CD8-positive, alpha-beta memory T cell (primary cell): Measurements from ENCODE around the gene GRK1. TPM values are rescaled to one million over a fixed set of nuclear protein-coding genes. Genes with fewer than 3 reads are reported as not detected.
"Not testable (repeated sequence)": the region's sequence is repeated elsewhere in the genome, so short reads cannot be mapped to it uniquely, and the experiment has no call there.

Experiments
- CTCF ChIA-PET: fragments of 350-600 bp; sonication (Branson Sonifier 250); formaldehyde crosslinking; loops from one replicate; lab custom pipeline; 2021; ENCODE audit warnings: antibody characterized with exemption; lab: Charles Lee
- POLR2A ChIA-PET: fragments of 350-600 bp; sonication (Branson Sonifier 250); formaldehyde crosslinking; loops from one replicate; lab custom pipeline; 2021; ENCODE audit warnings: antibody characterized with exemption; lab: Charles Lee
- DNase-seq, 5 donors: peaks; one replicate each; pipeline versions ENCODE4 v3.0.0 to v3.0.0-alpha.2; 2020 to 2022; ENCODE audit warnings: mixed read lengths in 1 of 5
- H3K27ac ChIP-seq: one replicate; pipeline ENCODE4 v1.7.0; 2013; ENCODE audit warnings: low read depth, mild to moderate bottlenecking, low read length, moderate library complexity
- H3K27me3 ChIP-seq: 2 replicates; pipeline ENCODE4 v1.7.0; 2013; ENCODE audit warnings: low read length, mild to moderate bottlenecking; ENCODE audit not compliant: insufficient read depth, poor library complexity, severe bottlenecking
- H3K36me3 ChIP-seq: 2 replicates; pipeline ENCODE4 v1.7.0; 2013; ENCODE audit warnings: mild to moderate bottlenecking, low read length, moderate library complexity; ENCODE audit not compliant: insufficient read depth
- H3K4me1 ChIP-seq: 2 replicates; pipeline ENCODE4 v1.7.0; 2013; ENCODE audit warnings: mild to moderate bottlenecking, low read length, moderate library complexity; ENCODE audit not compliant: insufficient read depth
- H3K4me3 ChIP-seq: 2 replicates; pipeline ENCODE4 v1.7.0; 2013; ENCODE audit warnings: mild to moderate bottlenecking, low read length
- H3K9me3 ChIP-seq: 2 replicates; pipeline ENCODE4 v1.7.0; 2013; ENCODE audit warnings: mild to moderate bottlenecking, low read length
- H3K27ac Mint-ChIP-seq, 8 donors: one replicate each; pipeline ENCODE4 v1.8.0; 2020 to 2021; ENCODE audit warnings: mixed read lengths in 8 of 8, mild to moderate bottlenecking in 6 of 8, inconsistent platforms in 3 of 8, moderate library complexity in 3 of 8
- H3K27me3 Mint-ChIP-seq, 2 donors: one replicate each; pipeline ENCODE4 v1.8.0; 2020 to 2021; ENCODE audit warnings: mixed read lengths in 2 of 2, mild to moderate bottlenecking in 1 of 2, moderate library complexity in 1 of 2
- H3K36me3 Mint-ChIP-seq, 3 donors: one replicate each; pipeline ENCODE4 v1.8.0; 2020 to 2021; ENCODE audit warnings: mixed read lengths in 3 of 3, inconsistent platforms in 1 of 3, mild to moderate bottlenecking in 1 of 3
- H3K4me1 Mint-ChIP-seq, 3 donors: one replicate each; pipeline ENCODE4 v1.8.0; 2020 to 2021; ENCODE audit warnings: mixed read lengths in 3 of 3, inconsistent platforms in 1 of 3, mild to moderate bottlenecking in 1 of 3
- H3K4me3 Mint-ChIP-seq, 7 donors: one replicate each; pipeline ENCODE4 v1.8.0; 2020 to 2021; ENCODE audit warnings: mixed read lengths in 7 of 7, mild to moderate bottlenecking in 6 of 7, moderate library complexity in 4 of 7, inconsistent platforms in 2 of 7
- H3K9me3 Mint-ChIP-seq, 5 donors: one replicate each; pipeline ENCODE4 v1.8.0; 2020 to 2022; ENCODE audit warnings: mixed read lengths in 5 of 5, mild to moderate bottlenecking in 3 of 5, moderate library complexity in 2 of 5, inconsistent platforms in 1 of 5
- polyA plus RNA-seq: library from polyadenylated mRNA; unstranded; fragments of 300-500 nt; fragmentation: Illumina TruSeq; gene quantifications from one replicate; pipeline ENCODE4 v1.2.3, GENCODE V29; 2021
- total RNA-seq, 2 experiments: library from RNA; stranded (reverse); gene quantifications; one replicate each; pipeline ENCODE4 v1.2.3, GENCODE V29; 2021

Gene GRK1
- total and polyA plus RNA-seq, 3 experiments from 2014 or later, result not detected

DNA sequence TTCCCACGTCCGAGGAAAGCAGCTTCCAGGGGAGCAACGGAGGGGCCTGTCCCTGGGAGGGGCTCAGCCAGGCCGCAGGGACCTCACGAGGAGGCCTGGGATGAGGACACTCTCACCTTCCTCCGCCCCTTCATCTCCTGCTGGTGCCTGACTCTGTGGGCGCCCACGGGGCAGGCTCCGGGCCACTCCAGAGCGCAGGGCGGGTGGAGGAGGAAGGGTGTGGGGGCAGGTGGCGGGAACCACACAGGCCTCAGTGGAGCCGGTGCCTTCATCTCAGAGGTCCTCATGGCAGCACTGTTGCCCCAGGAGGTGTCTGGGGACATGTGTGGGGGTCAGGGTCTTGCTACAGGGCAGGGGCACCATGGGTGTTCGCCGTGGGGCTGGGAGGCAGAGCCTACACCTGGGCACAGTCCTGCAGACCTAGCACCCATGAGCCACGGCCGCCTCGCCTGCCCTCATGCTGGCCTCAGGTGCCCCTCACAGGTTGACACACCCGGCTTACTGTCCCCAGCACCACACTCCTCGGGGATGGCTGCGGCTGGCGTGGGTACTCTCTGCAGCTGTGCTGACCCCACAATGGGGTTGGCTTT, 81.9 kb downstream of the GRK1 start:
- peak in 1 of 5 donors; percentile 45 for DNase-seq
- H3K27me3 ChIP-seq, result no peaks in the 10 kb centered on the region
- ChIA-PET CTCF (no interaction called here), POLR2A (no interaction called here)
- H3K4me1 Mint-ChIP-seq, result peaks cover 0 to 4% (median 0%) of the 10 kb centered on the region in 3 donors
- H3K36me3 Mint-ChIP-seq, result no peaks in the 10 kb centered on the region
- no peaks in the 10 kb centered on the region for H3K36me3 ChIP-seq
- peaks cover 0 to 4% of the 10 kb centered on the region in 2 donors for H3K27me3 Mint-ChIP-seq
- no peak overlapping the region for H3K4me3 Mint-ChIP-seq
- H3K4me3 ChIP-seq, result no peak overlapping the region
- no peaks in the 10 kb centered on the region for H3K9me3 ChIP-seq
- no peak overlapping the region for H3K27ac ChIP-seq
- peaks cover 0 to 4% (median 0%) of the 10 kb centered on the region in 5 donors for H3K9me3 Mint-ChIP-seq
- H3K4me1 ChIP-seq, result no peaks in the 10 kb centered on the region
- no peak overlapping the region for H3K27ac Mint-ChIP-seq

DNA sequence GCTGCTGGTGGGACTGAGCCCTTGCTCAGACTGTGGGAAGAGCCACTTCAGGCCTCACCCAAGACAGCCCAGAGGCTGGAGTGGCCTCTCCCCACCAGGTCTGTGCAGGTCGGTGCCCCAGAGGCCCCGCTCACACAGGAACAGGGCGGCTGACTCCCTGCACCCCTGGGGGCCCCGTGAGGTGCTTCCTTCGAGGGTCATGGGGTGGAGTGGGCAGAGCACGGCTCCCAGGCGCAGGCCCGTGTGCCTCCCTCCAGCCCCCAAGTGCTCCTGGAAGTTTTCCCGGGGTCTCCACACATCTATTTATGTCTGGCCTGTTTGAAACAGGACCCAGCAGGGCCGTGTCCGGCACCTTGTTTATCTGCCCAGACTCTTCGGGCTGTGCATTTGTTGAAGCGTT, 82.5 kb downstream of the GRK1 start:
- Histone ChIP-seq H3K27ac (no peak overlapping the region), H3K9me3 (no peaks in the 10 kb centered on the region), H3K36me3 (no peaks in the 10 kb centered on the region), H3K4me1 (no peaks in the 10 kb centered on the region), H3K27me3 (no peaks in the 10 kb centered on the region), H3K4me3 (no peak overlapping the region)
- POLR2A ChIA-PET, result no interaction called here
- CTCF ChIA-PET, result no interaction called here
- H3K9me3 Mint-ChIP-seq, result peaks cover 0 to 4% (median 0%) of the 10 kb centered on the region in 5 donors
- no peak overlapping the region for H3K4me3 Mint-ChIP-seq
- peaks cover 0 to 4% of the 10 kb centered on the region in 2 donors for H3K27me3 Mint-ChIP-seq
- peaks cover 0 to 4% (median 0%) of the 10 kb centered on the region in 3 donors for H3K4me1 Mint-ChIP-seq
- DNase-seq, result no peak
- no peak overlapping the region for H3K27ac Mint-ChIP-seq
- no peaks in the 10 kb centered on the region for H3K36me3 Mint-ChIP-seq

DNA sequence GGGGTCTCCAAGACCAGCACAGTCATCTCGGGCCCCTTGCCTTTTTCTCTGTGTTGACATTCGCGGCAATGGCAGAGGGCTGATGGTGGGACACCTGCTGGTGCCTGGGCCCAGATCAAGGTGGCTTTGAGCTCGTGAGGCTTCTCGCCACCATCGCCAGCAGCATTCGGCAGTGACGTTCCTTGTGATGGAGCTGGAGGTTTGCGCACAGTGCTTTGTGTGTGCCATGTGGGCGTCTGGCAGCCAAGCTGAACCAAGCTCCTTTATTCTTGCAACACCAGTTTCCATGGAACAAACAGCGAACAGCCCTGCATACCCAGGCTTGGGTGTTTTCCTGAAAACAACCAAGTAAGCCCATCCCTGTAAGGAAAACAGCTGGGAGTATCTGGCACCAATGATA, 82.9 kb downstream of the GRK1 start:
- no peak for DNase-seq
- Mint-ChIP-seq H3K4me1 (peaks cover 0 to under 1% (median 0%) of the 10 kb centered on the region in 3 donors), H3K27ac (no peak overlapping the region), H3K27me3 (peaks cover 0 to 3% of the 10 kb centered on the region in 2 donors), H3K9me3 (peaks cover 0 to 4% (median 0%) of the 10 kb centered on the region in 5 donors), H3K4me3 (no peak overlapping the region), H3K36me3 (no peaks in the 10 kb centered on the region)
- Histone ChIP-seq H3K27ac (no peak overlapping the region), H3K4me1 (no peaks in the 10 kb centered on the region), H3K27me3 (no peaks in the 10 kb centered on the region), H3K36me3 (no peaks in the 10 kb centered on the region), H3K4me3 (no peak overlapping the region), H3K9me3 (no peaks in the 10 kb centered on the region)
- ChIA-PET CTCF (no interaction called here), POLR2A (no interaction called here)

DNA sequence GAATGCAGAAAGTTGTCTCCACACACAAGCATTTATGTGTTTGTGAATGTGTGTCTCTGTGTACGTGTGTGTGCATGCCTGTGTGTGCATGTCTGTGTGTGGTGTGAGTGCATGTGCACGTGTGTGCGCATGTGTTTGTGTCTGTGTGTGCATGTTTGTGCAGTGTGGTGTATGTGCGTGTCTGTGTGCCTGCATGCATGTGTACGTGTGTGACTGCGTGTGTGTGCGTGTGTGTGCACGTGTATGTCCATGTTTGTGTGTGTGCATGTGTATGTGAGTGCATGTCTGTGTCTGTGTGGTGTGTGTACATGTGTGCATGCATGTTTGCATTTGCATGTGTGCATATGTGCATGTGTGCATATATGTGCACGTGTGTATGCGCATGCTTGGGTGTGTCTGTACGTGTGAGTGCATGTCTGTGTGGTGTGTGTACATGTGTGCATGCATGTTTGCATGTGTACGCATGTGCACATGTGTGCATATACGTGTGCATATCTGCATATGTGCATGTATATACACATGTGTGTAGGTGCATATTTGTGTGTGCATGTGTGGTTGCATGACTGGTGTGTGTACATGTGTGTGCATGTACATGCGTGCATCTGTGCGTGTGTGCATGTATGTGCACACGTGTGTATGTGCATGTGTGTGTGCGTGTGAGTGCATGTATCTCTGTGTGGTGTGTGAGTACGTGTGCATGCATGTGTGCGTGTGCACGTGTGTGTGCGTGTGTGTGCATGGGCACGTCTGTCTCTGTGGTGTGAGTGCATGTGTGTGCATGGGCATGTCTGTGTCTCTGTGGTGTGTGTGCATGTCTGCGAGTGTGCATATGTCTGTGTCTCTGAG, 83.8 kb downstream of the GRK1 start:
- DNase-seq, result no peak
- H3K27me3 ChIP-seq, result no peaks in the 10 kb centered on the region
- Mint-ChIP-seq H3K36me3 (no peaks in the 10 kb centered on the region), H3K27me3 (peaks cover 0 to 5% of the 10 kb centered on the region in 2 donors), H3K9me3 (peaks cover 0 to 4% (median 0%) of the 10 kb centered on the region in 5 donors), H3K4me3 (peak overlapping the region in 1 of 7 donors; percentile 14), H3K4me1 (no peaks in the 10 kb centered on the region), H3K27ac (peak overlapping the region in 3 of 8 donors; percentile 44 to 72 (median 67))
- H3K27ac ChIP-seq, result no peak overlapping the region
- ChIA-PET POLR2A (no interaction called here), CTCF (no interaction called here)
- no peak overlapping the region for H3K4me3 ChIP-seq
- H3K4me1 ChIP-seq, result no peaks in the 10 kb centered on the region
- no peaks in the 10 kb centered on the region for H3K9me3 ChIP-seq
- no peaks in the 10 kb centered on the region for H3K36me3 ChIP-seq

DNA sequence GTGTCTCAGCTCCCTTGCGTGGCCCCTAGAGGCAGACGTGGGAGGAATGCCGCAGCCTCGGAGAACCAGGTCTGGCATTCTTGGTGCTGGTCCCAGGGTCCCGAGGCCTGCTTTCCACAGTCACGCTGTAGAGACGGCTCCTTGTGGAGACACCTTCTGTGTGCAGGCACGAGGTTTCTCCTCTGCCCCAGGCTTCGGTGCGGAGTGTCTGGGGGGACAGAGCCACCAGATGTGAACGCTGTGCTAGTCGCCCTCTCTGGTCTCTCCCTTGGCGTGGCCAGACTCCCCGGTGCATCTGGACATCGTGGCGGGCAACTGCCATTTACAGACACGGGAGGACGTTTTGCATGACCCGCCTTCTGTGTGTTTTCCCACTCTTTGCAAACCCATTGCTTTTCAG, 84.5 kb downstream of the GRK1 start:
- H3K4me3 ChIP-seq, result no peak overlapping the region
- H3K4me1 ChIP-seq, result no peaks in the 10 kb centered on the region
- H3K9me3 ChIP-seq, result no peaks in the 10 kb centered on the region
- no peaks in the 10 kb centered on the region for H3K27me3 ChIP-seq
- Mint-ChIP-seq H3K27me3 (peaks cover 0 to 9% of the 10 kb centered on the region in 2 donors), H3K27ac (peak overlapping the region in 2 of 8 donors; percentile 67 to 72), H3K36me3 (no peaks in the 10 kb centered on the region), H3K4me3 (no peak overlapping the region), H3K4me1 (no peaks in the 10 kb centered on the region), H3K9me3 (peaks cover 0 to 4% (median 0%) of the 10 kb centered on the region in 5 donors)
- ChIA-PET CTCF (no interaction called here), POLR2A (no interaction called here)
- H3K27ac ChIP-seq, result no peak overlapping the region
- no peaks in the 10 kb centered on the region for H3K36me3 ChIP-seq
- DNase-seq, result peak in 1 of 5 donors; percentile 33

GRCh38 chr13:113752211-113752986, 85.4 kb downstream of the GRK1 start:
- H3K27me3 ChIP-seq, H3K27ac ChIP-seq, H3K4me1 ChIP-seq, H3K4me3 Mint-ChIP-seq, H3K4me3 ChIP-seq, H3K27ac Mint-ChIP-seq, H3K9me3 ChIP-seq, POLR2A ChIA-PET, H3K4me1 Mint-ChIP-seq, H3K36me3 Mint-ChIP-seq, CTCF ChIA-PET, H3K36me3 ChIP-seq, H3K9me3 Mint-ChIP-seq: not testable (repeated sequence)
- DNase-seq, result peak in 1 of 5 donors; percentile 43
- H3K27me3 Mint-ChIP-seq, result peaks cover 7 to 14% of the 10 kb centered on the region in 2 donors

DNA sequence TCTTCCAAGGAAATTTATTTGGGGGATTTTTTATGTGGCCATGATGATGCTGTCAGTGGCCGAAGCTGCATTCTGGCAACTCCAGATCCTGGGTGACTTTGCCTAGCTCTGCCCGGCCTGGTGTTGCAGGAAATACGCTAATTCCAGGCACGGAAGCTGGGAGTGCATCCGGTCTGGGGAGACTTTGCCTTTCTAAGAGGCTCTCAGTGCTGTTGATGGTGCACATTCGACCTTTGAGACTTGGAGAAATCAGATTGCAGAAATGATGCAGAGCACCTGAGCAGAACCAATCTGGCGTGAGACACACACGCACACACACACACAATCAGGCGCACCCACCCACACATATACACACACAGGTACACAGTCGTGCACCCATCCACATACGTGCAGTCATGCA, 86.2 kb downstream of the GRK1 start:
- CTCF ChIA-PET, result no interaction called here
- DNase-seq, result no peak
- Mint-ChIP-seq H3K4me1 (peaks cover 0 to 2% (median 0%) of the 10 kb centered on the region in 3 donors), H3K4me3 (peak overlapping the region in 1 of 7 donors; percentile 27), H3K36me3 (no peaks in the 10 kb centered on the region), H3K9me3 (peaks cover 0 to 4% (median 0%) of the 10 kb centered on the region in 5 donors), H3K27me3 (peaks cover 9 to 21% of the 10 kb centered on the region in 2 donors), H3K27ac (no peak overlapping the region)
- Histone ChIP-seq H3K4me3 (no peak overlapping the region), H3K4me1 (no peaks in the 10 kb centered on the region), H3K36me3 (no peaks in the 10 kb centered on the region), H3K27me3 (peaks cover 1% of the 10 kb centered on the region), H3K27ac (no peak overlapping the region), H3K9me3 (no peaks in the 10 kb centered on the region)
- POLR2A ChIA-PET, result no interaction called here

DNA sequence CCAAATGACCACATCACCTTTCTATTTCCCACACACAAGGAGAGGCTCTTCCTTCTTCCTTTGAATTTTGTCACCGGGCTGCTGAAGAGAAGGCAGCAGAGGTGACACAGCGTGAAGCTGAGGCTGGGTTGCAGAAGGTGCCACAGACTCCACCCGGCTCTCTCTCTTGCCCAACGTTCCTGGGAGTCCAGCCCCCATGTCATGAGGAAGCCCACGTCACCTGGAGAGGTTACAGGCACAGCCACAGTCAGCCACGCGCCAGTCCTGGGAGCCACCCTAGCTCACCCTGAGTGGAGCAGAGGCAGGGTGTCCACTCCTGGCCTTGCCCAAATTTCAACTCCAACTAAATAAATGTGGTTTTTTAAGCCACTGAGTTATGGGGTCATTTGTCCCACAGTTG, 87.2 kb downstream of the GRK1 start:
- peaks cover under 1 to 5% (median 4%) of the 10 kb centered on the region in 3 donors for H3K4me1 Mint-ChIP-seq
- no peak overlapping the region for H3K4me3 Mint-ChIP-seq
- Histone ChIP-seq H3K36me3 (no peaks in the 10 kb centered on the region), H3K9me3 (no peaks in the 10 kb centered on the region), H3K4me3 (no peak overlapping the region), H3K27me3 (peaks cover 7% of the 10 kb centered on the region), H3K4me1 (peaks cover 6% of the 10 kb centered on the region), H3K27ac (no peak overlapping the region)
- DNase-seq, result no peak
- ChIA-PET CTCF (no interaction called here), POLR2A (no interaction called here)
- H3K27ac Mint-ChIP-seq, result no peak overlapping the region
- peaks cover 15 to 27% of the 10 kb centered on the region in 2 donors for H3K27me3 Mint-ChIP-seq
- peaks cover 0 to 4% (median 0%) of the 10 kb centered on the region in 5 donors for H3K9me3 Mint-ChIP-seq
- no peaks in the 10 kb centered on the region for H3K36me3 Mint-ChIP-seq
